GM06990 (cell line): ENCODE data around the gene ACTR8.

Experiments
- DNase-seq: peaks from one replicate; pipeline ENCODE4 v3.0.0-alpha.2; 2011; ENCODE audit not compliant: insufficient read length; ENCODE audit errors: extremely low read depth
- H3K27me3 ChIP-seq: replicated peaks from 2 replicates; pipeline ENCODE4 v1.6.0; 2011; ENCODE audit warnings: low read length; ENCODE audit not compliant: control insufficient read depth, insufficient read depth
- H3K36me3 ChIP-seq: 2 replicates; pipeline ENCODE4 v1.5.1; 2011; ENCODE audit warnings: low read length; ENCODE audit not compliant: control insufficient read depth, insufficient read depth
- H3K4me3 ChIP-seq: replicated peaks from 2 replicates; pipeline ENCODE4 v1.5.1; 2011; ENCODE audit warnings: low read depth, mild to moderate bottlenecking, control low read depth, low read length
- TF ChIP-seq, protein P1 (sequence below): IDR thresholded peaks from 2 replicates; pipeline ENCODE4 v1.5.1; 2011; ENCODE audit warnings: low read length, control low read depth, mild to moderate bottlenecking, inconsistent platforms; ENCODE audit not compliant: insufficient read depth, poor library complexity, severe bottlenecking

Gene ACTR8

DNA sequence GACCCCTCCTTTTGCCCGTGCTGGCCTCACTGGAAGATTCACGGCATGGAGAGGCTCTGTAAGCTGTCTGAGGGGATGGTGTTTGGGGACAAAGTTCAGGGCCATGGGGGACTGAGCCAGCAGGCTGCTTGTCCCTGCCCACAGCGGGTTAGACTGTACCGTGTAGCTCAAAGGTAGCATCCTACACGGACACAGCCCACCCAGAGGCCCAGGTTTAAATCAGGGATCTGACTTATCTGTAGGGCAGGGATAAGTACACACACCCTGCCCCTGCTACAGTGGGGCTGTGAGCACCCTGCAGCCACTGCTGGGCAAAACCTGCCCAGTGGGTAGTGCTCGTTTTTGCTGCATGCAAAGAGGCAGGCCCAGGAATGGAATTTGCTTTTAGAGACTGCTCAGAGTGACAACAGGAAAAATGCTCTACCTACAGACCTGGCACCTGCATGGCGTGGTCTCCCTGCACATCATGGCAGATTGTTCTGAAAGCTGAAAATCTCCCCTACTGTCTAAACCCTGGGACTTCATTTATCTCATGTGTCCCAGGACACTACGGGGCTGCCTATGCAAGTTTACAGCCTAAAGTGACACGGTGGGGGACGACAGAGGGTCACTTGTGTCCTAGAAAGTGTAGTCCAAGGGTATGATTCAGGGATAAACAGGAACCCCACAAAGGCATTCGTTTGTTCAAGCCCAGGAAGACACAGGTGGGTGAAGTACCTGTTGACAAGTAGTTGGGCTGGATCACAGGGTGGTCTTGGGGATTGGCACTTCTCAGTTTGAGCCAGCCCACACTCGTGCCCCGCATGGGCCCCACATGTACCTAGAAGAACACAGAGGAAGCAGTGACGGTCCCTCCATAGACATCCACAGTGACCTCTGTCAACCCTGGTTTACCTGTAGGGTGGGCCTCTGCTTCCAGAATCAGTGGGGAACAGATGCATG lies 63.5 kb downstream of the ACTR8 start:
- no peaks in the 10 kb centered on the region for H3K27me3 ChIP-seq
- TF ChIP-seq, protein P1, sequence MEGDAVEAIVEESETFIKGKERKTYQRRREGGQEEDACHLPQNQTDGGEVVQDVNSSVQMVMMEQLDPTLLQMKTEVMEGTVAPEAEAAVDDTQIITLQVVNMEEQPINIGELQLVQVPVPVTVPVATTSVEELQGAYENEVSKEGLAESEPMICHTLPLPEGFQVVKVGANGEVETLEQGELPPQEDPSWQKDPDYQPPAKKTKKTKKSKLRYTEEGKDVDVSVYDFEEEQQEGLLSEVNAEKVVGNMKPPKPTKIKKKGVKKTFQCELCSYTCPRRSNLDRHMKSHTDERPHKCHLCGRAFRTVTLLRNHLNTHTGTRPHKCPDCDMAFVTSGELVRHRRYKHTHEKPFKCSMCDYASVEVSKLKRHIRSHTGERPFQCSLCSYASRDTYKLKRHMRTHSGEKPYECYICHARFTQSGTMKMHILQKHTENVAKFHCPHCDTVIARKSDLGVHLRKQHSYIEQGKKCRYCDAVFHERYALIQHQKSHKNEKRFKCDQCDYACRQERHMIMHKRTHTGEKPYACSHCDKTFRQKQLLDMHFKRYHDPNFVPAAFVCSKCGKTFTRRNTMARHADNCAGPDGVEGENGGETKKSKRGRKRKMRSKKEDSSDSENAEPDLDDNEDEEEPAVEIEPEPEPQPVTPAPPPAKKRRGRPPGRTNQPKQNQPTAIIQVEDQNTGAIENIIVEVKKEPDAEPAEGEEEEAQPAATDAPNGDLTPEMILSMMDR: no peak
- H3K4me3 ChIP-seq: no peak overlapping the region
- DNase-seq: no peak
- H3K36me3 ChIP-seq: peaks cover 6% of the 10 kb centered on the region

DNA sequence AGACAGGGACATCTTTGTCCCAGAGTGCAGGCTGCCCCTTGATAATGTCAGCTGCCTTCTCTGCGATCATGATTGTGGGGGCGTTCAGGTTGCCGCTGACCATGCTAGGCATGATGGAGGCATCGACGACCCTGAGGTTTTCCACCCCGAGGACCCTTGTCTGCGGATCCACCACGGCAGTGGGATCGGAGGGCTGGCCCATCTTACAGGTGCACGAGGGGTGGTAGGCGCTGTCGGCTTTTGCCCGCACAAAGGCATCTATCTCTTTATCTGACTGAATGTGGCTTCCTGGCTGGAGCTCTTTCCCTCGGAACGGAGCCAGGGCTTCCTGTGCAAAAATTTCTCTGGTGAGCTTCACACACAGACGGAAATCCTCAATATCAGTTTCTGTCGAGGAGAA lies 64.1 kb downstream of the ACTR8 start:
- no peak for DNase-seq

DNA sequence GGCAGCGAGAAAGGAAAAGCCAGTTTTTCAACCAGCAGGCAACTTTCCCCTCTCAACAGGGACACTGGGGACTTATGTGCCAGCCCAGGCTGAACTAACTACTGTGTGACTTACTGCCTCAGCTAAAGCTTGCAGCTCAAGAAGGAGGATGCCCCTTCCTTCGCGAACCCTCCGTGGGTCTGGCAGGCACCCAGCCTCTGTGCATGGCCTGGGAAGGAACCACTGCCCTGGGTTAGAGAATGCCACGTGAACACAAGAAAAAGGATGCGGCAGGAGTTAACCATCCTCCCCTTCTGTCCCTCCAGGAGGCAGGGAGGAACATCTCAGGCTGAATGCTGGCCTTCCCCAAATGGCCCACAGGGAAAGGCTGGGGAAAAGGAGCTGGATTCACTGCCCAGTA lies 64.7 kb downstream of the ACTR8 start:
- TF ChIP-seq, protein P1: no peak
- no peak for DNase-seq
- peaks cover 5% of the 10 kb centered on the region for H3K36me3 ChIP-seq
- H3K4me3 ChIP-seq: no peak overlapping the region
- no peaks in the 10 kb centered on the region for H3K27me3 ChIP-seq

More for the DNA sequence above, 64.1 kb downstream of the ACTR8 start:
- no peaks in the 10 kb centered on the region for H3K27me3 ChIP-seq
- TF ChIP-seq, protein P1: no peak
- no peak overlapping the region for H3K4me3 ChIP-seq
- H3K36me3 ChIP-seq: peaks cover 6% of the 10 kb centered on the region
